Measurements from ENCODE around the gene TFDP3.

The TFDP3 gene

DNA sequence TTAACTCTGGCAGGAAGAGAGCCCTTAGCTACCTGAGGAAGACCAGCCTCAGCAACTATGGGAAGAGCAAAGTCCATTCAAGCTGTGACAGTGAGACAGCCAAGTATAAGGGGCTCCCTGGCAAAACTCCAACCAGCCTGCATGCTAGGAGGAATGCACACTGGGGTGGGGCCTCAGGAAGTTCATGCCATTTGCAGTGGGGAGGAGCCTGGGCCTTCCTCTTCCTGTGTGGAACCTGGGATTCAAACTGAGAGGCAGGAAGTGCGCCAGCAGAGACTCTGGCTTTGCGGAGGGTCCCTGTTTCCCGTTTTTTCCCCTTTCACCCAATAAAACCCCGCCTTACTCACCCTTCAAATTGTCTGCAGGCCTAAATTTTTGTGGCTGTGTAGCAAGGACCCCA, 33.0 kb downstream of the TFDP3 start:
- no peak for DNase-seq

DNA sequence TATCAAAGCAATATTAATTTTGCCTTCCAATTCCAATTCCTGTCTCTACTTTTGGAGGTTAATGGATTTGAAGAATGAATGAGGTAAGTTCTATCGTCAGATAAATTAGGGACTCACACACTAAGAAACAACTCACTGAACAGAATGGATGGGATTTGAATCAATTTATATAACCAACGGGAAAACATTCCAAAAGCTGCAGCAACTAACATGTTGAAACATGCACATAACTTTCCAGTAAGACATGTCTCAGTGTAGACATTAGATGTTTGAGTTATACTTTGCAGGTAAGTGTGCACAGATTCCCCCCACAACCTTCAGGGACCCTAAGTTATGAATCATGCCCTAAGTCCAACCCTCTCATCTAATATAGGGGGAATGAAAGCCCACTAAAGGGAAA, 34.3 kb downstream of the TFDP3 start:
- no peak for DNase-seq

- no peak for DNase-seq
These were observed 38.7 kb downstream of the TFDP3 start for GRCh38 chrX:133179500-133179899.

GRCh38 chrX:133177202-133177601, 41.0 kb downstream of the TFDP3 start:
- DNase-seq, result no peak

DNA sequence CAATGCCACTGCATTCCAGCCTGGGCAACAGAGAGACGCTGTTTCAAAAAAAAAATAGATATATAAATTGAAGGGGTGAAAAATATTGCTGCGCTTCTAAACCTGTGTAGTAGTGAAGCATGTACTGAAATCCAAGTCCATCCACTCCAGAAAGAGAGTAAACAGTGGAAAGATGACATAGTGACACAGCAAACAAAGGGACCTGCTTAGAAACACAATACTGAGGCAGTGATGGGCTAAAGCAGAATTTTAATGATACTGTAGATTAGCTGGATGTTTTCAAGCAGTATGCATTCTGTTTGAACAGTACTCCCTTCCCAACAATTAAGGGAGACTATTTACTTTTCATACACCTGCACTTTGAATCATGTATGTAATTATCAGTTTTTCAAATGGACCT, 42.5 kb downstream of the TFDP3 start:
- DNase-seq, result no peak

DNA sequence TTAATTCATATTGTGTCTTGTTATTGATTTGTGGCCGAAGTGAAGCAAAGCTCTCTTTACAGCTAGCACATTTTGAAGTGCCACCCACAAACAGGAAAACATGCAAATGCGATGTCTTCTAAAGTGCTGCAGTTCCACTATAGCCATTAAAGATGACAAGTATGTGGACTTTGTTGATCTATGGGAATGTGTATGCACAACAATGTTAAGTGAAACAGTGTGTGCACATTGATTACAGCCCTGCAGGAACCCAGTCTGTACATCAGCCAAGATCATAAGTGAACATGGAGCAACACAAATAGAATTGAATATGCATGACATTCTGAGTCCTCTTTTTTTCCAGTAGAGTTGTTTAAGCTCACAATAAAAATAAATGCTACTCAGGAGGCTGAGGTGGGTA, 43.0 kb downstream of the TFDP3 start:
- no peak for DNase-seq

- DNase-seq, result no peak
These were observed 46.0 kb downstream of the TFDP3 start for GRCh38 chrX:133171962-133172708.

Data from CD4-positive, alpha-beta T cell treated with Interleukin-4 for 1 hour (primary cell).